SJCRH30 (cell line): Measurements from ENCODE around the gene FHIT. TPM values are rescaled to one million over a fixed set of nuclear protein-coding genes. Genes with fewer than 3 reads are reported as not detected.
"Not testable (repeated sequence)": the region's sequence is repeated elsewhere in the genome, so short reads cannot be mapped to it uniquely, and the experiment has no call there.

Experiments
- DNase-seq, 2 experiments: peaks; one replicate each; pipeline ENCODE4 v3.0.0-alpha.2; 2015 to 2020
- H3K27ac ChIP-seq: fragments of 250-450 bp; sonication (Bioruptor Pico); 2 replicates; pipeline ENCODE4 v1.5.1; 2020; ENCODE audit warnings: mild to moderate bottlenecking, moderate library complexity
- H3K27me3 ChIP-seq: fragments of 250-450 bp; sonication (Bioruptor Pico); 2 replicates; pipeline ENCODE4 v1.5.1; 2020; ENCODE audit warnings: mild to moderate bottlenecking, moderate library complexity
- H3K36me3 ChIP-seq: fragments of 250-450 bp; sonication (Bioruptor Pico); 2 replicates; pipeline ENCODE4 v1.5.1; 2020; ENCODE audit warnings: mild to moderate bottlenecking, moderate library complexity
- H3K4me1 ChIP-seq: fragments of 250-450 bp; sonication (Bioruptor Pico); 2 replicates; pipeline ENCODE4 v1.5.1; 2020; ENCODE audit warnings: mild to moderate bottlenecking, moderate library complexity
- H3K4me3 ChIP-seq: fragments of 250-450 bp; sonication (Bioruptor Pico); 2 replicates; pipeline ENCODE4 v1.5.1; 2020; ENCODE audit warnings: mild to moderate bottlenecking, moderate library complexity
- H3K9me3 ChIP-seq: fragments of 250-450 bp; sonication (Bioruptor Pico); replicated peaks from 2 replicates; pipeline ENCODE4 v1.5.1; 2020; ENCODE audit warnings: mild to moderate bottlenecking, moderate library complexity
- total RNA-seq: library from RNA; depleted of rRNA; stranded (reverse); fragments of >200 nt; shearing (Covaris generic); gene quantifications from 2 replicates; pipeline ENCODE4 v1.2.3, GENCODE V29; 2014

The FHIT gene
- total RNA-seq, 1 experiment from 2014 or later = 2.2 TPM

GRCh38 chr3:60913474-60913873, 337.8 kb downstream of the FHIT start:
- no peak overlapping the region for H3K27ac ChIP-seq
- no peak for DNase-seq
- no peak overlapping the region for H3K4me3 ChIP-seq
- no peaks in the 10 kb centered on the region for H3K4me1 ChIP-seq
- H3K9me3 ChIP-seq = no peaks in the 10 kb centered on the region
- H3K36me3 ChIP-seq = no peaks in the 10 kb centered on the region
- H3K27me3 ChIP-seq = no peaks in the 10 kb centered on the region

- no peak overlapping the region for H3K27ac ChIP-seq
- no peaks in the 10 kb centered on the region for H3K9me3 ChIP-seq
- no peaks in the 10 kb centered on the region for H3K36me3 ChIP-seq
- no peaks in the 10 kb centered on the region for H3K4me1 ChIP-seq
- H3K4me3 ChIP-seq = no peak overlapping the region
- DNase-seq = no peak
- H3K27me3 ChIP-seq = no peaks in the 10 kb centered on the region
Measured at GRCh38 chr3:60912876-60913275, 338.4 kb downstream of the FHIT start.

DNA sequence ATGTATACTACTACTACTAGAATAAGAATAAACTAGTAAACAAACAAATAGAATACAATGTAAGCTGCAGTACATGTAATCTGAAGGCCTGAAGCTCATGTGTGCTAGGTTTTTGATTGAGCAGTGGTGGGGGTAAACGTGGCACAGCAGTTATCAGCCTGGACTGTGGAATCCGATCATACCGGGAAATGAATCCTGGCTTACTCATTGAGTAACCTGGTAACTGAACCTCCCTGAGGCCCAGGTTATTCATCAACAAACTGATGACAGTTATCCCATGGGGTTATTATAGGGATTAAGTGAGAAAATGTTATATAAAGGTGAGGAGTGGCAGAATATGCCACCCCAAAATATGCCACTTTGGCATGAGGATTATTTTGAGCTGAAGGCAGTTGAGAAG, 339.1 kb downstream of the FHIT start:
- Histone ChIP-seq H3K27me3 (no peaks in the 10 kb centered on the region), H3K4me3 (no peak overlapping the region), H3K27ac (no peak overlapping the region)

DNA sequence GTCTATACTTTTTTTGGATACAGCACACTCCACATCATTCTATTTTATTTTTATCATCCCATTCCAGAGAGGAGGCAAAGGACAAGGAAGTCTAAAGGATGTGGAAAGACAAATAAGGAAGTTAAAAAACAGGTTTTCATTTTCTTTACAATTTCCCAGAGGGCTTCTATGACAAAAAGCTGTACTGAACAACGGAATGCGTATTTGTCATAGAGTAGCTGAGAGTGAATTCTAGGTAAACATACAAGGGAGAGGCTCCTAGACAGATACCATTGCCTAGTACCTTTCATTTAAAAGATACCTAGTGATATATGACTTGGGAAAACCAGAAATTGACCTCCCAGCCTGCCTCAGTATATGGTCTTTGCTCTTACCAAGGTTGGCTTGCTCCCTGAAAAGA, 341.7 kb downstream of the FHIT start:
- no peak for DNase-seq
- no peak overlapping the region for H3K27ac ChIP-seq
- H3K4me3 ChIP-seq = no peak overlapping the region
- H3K36me3 ChIP-seq = no peaks in the 10 kb centered on the region
- no peaks in the 10 kb centered on the region for H3K27me3 ChIP-seq
- no peaks in the 10 kb centered on the region for H3K4me1 ChIP-seq
- H3K9me3 ChIP-seq = no peaks in the 10 kb centered on the region

More for the DNA sequence above, 339.1 kb downstream of the FHIT start:
- Histone ChIP-seq H3K36me3 (no peaks in the 10 kb centered on the region), H3K9me3 (no peaks in the 10 kb centered on the region), H3K4me1 (no peaks in the 10 kb centered on the region)
- no peak for DNase-seq

GRCh38 chr3:60906283-60906682, 345.0 kb downstream of the FHIT start:
- no peak overlapping the region for H3K27ac ChIP-seq
- H3K9me3 ChIP-seq = no peaks in the 10 kb centered on the region
- H3K4me1 ChIP-seq = no peaks in the 10 kb centered on the region
- no peaks in the 10 kb centered on the region for H3K36me3 ChIP-seq
- no peak for DNase-seq
- H3K4me3 ChIP-seq = no peak overlapping the region
- no peaks in the 10 kb centered on the region for H3K27me3 ChIP-seq

DNA sequence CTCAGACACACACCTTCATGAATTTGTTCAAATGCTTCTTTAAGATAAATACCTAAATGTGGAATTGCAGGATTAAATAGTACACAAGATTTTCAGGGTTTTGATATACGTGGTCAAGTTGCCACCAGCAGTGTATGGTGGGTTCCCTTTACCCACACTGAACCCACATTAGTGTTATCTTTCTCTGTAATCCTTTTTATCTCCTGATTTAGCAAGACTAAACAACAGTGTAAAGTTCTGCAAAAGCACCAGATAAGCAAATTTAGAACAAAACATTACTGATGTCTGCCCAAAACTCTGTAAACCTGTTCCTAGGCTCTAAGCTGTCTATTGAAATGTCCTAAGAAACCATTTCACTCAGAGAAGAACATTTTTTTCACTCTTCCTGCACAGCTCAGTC, 352.9 kb downstream of the FHIT start:
- DNase-seq = no peak
- Histone ChIP-seq H3K9me3 (no peaks in the 10 kb centered on the region), H3K36me3 (no peaks in the 10 kb centered on the region)

DNA sequence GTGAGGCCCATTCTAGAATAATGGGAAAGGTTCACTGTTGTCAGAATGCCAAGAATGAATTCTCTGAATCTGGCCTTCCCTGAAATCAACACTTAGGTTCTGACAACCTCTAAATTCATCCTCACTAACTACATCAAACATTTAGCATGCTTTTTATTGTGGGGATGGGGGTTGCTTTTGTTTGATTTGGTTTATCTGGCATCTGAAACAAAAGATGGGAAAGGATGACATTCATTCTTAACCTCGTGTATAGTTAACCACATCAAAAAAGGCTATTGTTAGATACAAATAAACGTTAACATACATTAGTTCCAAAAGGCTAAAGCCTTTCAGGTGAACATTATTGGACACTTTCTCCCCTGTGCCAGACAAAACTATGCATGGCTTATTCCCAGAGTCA, 357.3 kb downstream of the FHIT start:
- no peaks in the 10 kb centered on the region for H3K36me3 ChIP-seq
- no peak for DNase-seq
- no peaks in the 10 kb centered on the region for H3K4me1 ChIP-seq
- H3K4me3 ChIP-seq = no peak overlapping the region
- H3K27ac ChIP-seq = no peak overlapping the region
- H3K27me3 ChIP-seq = no peaks in the 10 kb centered on the region
- H3K9me3 ChIP-seq = no peaks in the 10 kb centered on the region

More for the DNA sequence above, 352.9 kb downstream of the FHIT start:
- Histone ChIP-seq H3K4me3 (no peak overlapping the region), H3K4me1 (no peaks in the 10 kb centered on the region), H3K27ac (no peak overlapping the region), H3K27me3 (no peaks in the 10 kb centered on the region)

- Histone ChIP-seq H3K27me3 (no peaks in the 10 kb centered on the region), H3K27ac (no peak overlapping the region)
- DNase-seq = no peak
Measured at GRCh38 chr3:60890226-60890625, 361.0 kb downstream of the FHIT start.

DNA sequence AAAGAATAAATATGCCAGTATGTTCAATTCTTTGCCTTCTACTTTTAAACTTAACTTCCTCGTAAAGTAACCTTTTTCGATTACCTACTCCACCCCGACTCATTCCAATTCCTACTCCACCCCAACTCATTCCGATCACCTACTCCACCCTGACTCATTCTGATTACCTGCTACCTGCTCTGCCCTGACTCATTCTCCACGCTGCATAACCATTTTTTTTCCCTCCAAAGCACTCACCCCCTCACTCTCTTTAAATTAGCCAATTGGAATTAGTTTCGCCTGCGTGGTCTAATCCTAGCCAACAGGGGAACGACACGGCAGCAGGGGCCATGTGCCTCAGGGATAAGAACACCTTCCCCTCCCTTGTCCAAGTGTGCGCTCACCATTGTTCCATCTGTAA, 362.3 kb downstream of the FHIT start:
- H3K9me3 ChIP-seq, H3K27ac ChIP-seq, DNase-seq, H3K36me3 ChIP-seq, H3K4me1 ChIP-seq, H3K4me3 ChIP-seq, H3K27me3 ChIP-seq: not testable (repeated sequence)

More at GRCh38 chr3:60890226-60890625, 361.0 kb downstream of the FHIT start:
- Histone ChIP-seq H3K36me3 (no peaks in the 10 kb centered on the region), H3K4me1 (no peaks in the 10 kb centered on the region), H3K9me3 (no peaks in the 10 kb centered on the region), H3K4me3 (no peak overlapping the region)

DNA sequence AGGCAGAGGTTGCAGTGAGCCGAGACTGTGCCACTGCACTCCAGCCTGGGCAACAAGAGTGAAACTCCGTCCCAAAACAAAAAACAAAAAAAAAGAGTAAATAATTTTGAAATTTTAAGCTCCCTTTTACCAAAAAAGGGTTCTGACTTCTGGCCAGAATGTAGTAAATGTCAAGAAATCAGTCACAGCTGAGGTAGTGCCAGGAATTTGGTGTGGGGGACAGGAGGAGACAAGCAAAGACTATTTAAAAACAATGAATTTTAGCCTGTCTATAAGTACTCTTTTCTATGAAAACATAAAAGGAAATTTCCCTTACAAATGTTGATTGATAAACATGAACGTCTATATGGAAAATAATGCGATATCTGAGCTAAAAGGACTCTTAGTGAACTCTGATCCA, 363.7 kb downstream of the FHIT start:
- no peak overlapping the region for H3K4me3 ChIP-seq
- H3K4me1 ChIP-seq = no peaks in the 10 kb centered on the region
- H3K9me3 ChIP-seq = no peaks in the 10 kb centered on the region
- no peaks in the 10 kb centered on the region for H3K36me3 ChIP-seq
- no peaks in the 10 kb centered on the region for H3K27me3 ChIP-seq
- DNase-seq = no peak
- H3K27ac ChIP-seq = no peak overlapping the region

DNA sequence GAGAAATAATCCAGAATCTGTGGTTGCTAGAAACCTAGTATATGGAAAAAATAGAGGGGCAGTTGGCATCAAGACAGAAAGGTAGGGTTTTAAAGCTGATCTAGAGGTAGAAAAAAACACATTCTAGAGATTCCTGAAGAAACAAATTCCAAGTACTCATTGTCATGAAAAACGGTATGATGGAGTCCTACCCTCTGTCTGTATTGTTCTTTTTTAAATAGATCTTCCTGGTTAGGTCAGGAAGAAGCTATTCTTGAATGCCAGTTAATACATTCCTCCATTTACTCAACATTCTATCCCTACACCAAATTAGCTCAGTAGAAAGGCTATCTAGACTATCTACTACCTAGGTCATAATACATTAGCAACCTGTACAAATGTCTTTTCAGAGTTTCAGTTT, 364.7 kb downstream of the FHIT start:
- no peak overlapping the region for H3K4me3 ChIP-seq
- H3K9me3 ChIP-seq = no peaks in the 10 kb centered on the region

DNA sequence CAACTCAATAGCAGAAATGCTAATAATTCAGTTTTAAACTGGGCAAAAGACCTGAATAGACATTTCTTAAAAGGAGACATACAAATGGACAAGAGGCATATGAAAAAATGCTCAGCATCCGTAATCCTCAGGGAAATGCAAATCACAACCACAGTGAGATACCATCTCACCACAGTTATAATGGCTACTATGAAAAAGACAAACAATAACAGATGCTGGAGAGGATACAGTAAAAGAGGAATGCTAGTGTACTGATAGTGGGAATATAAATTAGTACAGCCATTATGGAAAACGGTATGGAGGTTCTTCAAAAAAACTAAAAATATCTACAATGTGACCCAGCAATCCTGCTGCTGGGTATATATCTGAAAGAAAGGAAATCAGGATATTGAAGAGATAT, 367.2 kb downstream of the FHIT start:
- Histone ChIP-seq H3K4me1 (no peaks in the 10 kb centered on the region), H3K4me3 (no peak overlapping the region), H3K27me3 (no peaks in the 10 kb centered on the region), H3K9me3 (no peaks in the 10 kb centered on the region), H3K27ac (no peak overlapping the region), H3K36me3 (no peaks in the 10 kb centered on the region)
- DNase-seq = no peak

More for the DNA sequence above, 364.7 kb downstream of the FHIT start:
- H3K27me3 ChIP-seq = no peaks in the 10 kb centered on the region
- no peaks in the 10 kb centered on the region for H3K4me1 ChIP-seq
- H3K27ac ChIP-seq = no peak overlapping the region
- no peak for DNase-seq
- H3K36me3 ChIP-seq = no peaks in the 10 kb centered on the region

DNA sequence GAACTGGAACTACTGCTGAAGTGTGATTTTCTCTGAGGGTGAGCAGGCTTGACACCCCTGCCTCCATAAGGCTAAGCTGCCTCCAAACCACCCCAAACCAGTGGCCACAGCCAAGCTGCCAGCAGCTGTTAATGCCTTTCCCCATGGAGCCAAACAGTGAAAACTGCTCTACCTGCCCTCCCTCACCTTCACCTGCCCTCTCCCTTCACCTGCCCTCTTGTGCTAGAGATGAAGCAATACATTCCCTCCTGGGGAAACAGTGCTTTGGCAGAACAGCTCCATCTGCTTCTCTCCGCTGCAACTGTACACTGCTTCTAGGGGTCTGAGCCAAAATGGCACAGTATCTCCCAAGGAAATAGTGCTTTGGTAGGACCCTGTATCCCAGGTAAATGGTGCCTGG, 374.1 kb downstream of the FHIT start:
- H3K4me3 ChIP-seq = no peak overlapping the region
- no peaks in the 10 kb centered on the region for H3K4me1 ChIP-seq
- no peaks in the 10 kb centered on the region for H3K27me3 ChIP-seq
- no peak for DNase-seq
- no peak overlapping the region for H3K27ac ChIP-seq
- H3K36me3 ChIP-seq = no peaks in the 10 kb centered on the region
- no peaks in the 10 kb centered on the region for H3K9me3 ChIP-seq

- H3K36me3 ChIP-seq = no peaks in the 10 kb centered on the region
- no peak for DNase-seq
- H3K4me1 ChIP-seq = no peaks in the 10 kb centered on the region
- no peaks in the 10 kb centered on the region for H3K9me3 ChIP-seq
- H3K4me3 ChIP-seq = no peak overlapping the region
- H3K27me3 ChIP-seq = no peaks in the 10 kb centered on the region
- H3K27ac ChIP-seq = no peak overlapping the region
Measured at GRCh38 chr3:60870396-60870795, 380.9 kb downstream of the FHIT start.

DNA sequence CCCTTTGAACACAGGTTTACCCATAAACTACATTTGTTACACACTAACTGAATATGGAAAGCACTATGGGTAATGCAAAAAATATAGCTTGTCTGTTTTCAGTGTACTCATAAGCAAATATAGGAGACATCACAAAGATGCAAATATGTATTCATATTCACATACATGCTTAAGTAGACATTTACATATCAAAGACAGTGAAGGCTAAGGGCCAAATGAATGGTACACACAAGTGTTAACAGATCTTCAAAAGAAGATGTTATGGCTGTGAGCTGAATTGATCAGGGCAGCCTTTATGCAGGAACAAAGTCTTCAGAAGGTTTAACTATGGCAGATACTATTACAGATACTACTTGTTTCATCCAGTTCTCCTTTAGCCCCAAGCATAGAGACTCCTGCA, 384.1 kb downstream of the FHIT start:
- H3K36me3 ChIP-seq = no peaks in the 10 kb centered on the region
- H3K4me3 ChIP-seq = no peak overlapping the region
- H3K9me3 ChIP-seq = no peaks in the 10 kb centered on the region
- DNase-seq = no peak
- no peak overlapping the region for H3K27ac ChIP-seq
- no peaks in the 10 kb centered on the region for H3K4me1 ChIP-seq
- no peaks in the 10 kb centered on the region for H3K27me3 ChIP-seq

DNA sequence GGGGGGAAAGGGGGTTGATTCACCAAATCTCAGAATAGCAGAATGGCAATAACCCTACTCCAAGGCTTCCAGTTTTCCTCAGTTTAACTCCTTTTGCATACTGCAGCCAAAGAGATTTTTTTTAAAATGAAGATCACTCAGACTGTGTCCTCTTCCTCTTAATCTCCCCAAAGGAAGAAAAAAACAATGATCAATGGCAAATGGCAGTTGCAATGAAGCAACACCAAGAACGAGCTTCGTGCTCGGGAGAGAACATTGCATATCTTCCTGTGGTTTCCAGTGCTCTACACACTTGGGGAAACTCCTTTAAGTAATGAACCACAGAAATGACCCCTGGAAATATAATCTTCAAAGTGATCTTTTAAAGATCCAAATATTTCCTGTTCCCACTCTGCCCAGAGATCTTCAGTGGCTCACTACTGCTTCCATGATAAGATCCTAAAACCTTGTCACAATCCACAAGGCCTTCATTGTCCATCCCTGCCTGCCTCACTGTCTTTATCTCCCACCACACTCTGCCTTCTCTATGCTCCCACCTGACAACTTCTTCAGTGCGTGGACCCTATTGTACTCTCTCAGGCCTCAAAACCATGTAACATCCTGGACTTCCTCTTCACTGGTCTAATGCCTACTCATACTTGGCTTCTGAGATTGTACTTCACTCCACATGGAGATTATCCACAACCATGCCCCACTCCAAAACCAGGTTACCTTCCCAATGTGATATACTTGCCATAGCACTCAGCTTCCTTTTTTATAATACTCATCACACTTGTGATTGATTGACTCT, 394.8 kb downstream of the FHIT start:
- DNase-seq = no peak
- Histone ChIP-seq H3K27me3 (no peaks in the 10 kb centered on the region), H3K4me1 (no peaks in the 10 kb centered on the region)

More for the DNA sequence above, 394.8 kb downstream of the FHIT start:
- Histone ChIP-seq H3K4me3 (no peak overlapping the region), H3K9me3 (no peaks in the 10 kb centered on the region), H3K36me3 (no peaks in the 10 kb centered on the region), H3K27ac (no peak overlapping the region)
